ENCODE results near the gene MARK3.

DNA sequence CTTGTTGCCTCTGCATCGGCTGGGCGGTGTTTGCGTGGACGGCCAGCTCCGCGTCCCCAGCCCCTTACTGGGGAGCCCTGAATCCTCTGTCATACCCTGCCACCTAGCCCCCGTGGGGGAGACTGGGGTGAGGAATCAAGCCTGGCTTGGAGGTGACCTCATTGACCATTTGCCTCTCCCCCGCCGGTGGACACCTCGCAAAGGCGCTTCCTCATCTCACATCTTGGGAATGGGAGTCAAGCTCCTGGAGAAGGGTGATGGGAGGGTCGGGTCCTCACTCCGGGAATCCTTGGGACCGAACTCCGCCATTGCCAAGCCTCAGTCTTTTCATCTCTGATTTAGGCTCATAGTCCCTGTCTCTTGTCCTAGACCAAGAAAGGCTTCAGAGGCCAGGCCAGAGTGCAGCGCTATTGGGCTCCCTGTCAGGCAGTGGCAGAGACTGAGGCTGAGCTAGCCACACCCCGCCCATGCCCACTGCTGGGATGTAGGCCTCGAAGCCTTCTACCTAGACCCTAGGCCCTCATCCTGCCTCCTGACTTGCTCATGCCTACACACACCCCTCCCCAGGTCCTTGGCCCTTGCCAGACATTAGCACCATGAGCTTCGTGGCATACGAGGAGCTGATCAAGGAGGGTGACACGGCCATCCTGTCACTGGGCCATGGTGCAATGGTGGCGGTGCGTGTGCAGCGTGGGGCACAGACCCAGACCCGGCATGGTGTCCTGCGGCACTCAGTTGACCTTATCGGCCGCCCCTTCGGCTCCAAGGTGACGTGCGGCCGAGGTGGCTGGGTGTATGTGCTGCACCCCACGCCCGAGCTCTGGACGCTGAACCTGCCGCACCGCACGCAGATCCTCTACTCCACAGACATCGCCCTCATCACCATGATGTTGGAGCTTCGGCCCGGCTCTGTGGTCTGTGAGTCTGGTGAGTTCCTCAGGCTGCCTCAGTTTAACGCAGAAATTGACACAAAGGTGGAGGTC, 144.5 kb downstream of the MARK3 start:
- TF ChIP-seq CTCF (IDR thresholded peaks at IDR 0.05; ENCODE audit: insufficient read depth, low read depth, low read length) (no peak), EZH2 (IDR thresholded peaks at IDR 0.05; ENCODE audit: insufficient read depth, low read length) (no peak)
